GM18499 (cell line): ENCODE results near the gene STAT4.

Experiments used
- ATAC-seq: cut with Tn5 transposase; IDR thresholded peaks from one replicate; pipeline ENCODE4 v1.9.1; 2021; ENCODE audit warnings: moderate number of reproducible peaks; ENCODE audit not compliant: insufficient read depth, unreplicated experiment

The STAT4 gene

DNA sequence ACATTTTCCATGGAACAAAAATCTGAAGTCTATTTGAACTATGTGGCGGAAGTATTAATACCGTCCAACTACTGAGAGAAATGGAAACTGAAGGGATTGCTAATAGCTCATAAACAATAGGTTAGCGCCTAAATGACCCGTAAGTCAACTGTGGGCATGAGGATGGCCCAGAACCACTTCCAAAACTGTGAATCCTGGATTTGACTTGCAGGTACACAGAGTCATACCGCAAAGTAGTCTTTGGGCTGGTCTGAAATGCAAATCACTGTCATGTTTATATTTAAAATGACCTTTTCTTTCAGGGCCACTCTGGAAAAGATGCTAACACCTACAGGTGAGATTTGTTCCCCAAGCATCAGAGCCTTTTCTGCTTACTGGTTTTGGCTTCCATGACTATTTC, 50.6 kb downstream of the STAT4 start:
- no peak for ATAC-seq

DNA sequence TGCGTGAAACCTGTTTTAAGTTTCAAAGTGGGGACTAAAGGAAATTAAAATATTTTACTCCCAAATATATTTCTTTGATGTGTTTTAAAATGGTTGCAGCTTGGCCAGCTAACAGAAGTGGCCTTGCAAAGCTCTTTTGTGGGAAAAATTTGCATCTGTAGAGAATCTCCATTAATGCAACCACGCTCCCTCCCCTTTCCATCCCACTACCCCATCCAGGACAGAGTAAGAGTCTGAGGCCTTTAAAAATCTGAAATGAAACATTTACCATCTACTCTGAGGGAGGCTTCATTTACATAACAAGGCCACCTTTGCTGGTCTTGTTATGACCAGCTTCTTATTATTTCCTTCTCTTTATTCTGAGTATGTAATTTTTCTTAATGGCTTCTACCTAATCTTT, 63.5 kb downstream of the STAT4 start:
- no peak for ATAC-seq

- ATAC-seq = no peak
Measured at GRCh38 chr2:191086706-191087105, 64.1 kb downstream of the STAT4 start.

- no peak for ATAC-seq
Measured at GRCh38 chr2:191083540-191083939, 67.3 kb downstream of the STAT4 start.

DNA sequence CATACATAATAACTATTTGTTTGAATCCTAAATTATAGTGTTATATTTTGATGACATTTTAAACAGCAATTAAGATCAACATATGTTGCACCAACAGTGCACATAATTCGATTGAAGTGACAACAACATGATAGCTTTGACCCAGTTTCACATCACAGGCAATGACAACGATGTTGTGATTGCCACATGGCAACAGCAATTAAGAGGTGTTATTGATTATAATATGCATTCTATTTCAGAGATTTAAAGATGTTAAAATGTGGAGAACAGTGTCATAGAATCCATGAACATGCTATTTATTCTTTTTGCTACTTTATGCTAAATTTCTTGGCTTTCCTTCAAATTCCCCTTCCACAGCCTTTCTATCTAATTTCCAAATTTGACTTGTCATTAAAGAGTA, 68.5 kb downstream of the STAT4 start:
- ATAC-seq = no peak

DNA sequence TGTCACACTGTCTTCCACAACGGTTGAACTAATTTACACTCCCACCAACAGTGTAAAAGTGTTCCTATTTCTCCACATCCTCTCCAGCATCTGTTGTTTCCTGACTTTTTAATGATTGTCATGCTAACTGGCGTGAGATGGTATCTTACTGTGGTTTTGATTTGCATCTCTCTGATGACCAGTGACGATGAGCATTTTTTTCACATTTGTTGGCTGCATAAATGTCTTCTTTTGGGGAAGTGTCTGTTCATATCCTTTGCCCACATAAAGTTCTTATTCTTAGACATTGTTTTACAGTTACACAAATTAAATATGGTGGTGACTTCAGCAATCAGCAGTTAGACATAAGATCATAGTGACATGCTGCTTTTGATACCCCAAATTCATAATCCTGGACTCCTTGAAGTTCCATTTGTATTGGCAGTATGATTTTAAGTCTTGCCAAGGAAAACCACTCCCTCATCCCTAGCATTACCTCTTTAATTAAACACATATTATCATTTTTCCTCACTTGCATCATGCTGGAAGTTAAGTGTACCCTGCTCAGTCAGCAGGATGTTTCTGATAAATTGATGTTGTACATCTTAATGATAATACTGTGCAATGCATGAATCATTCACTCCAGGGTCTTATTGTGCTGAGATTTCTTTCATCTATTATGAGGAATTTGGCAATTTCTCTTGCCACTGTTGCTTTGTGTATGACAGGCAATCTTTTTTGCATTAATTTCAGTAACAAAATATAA, 69.2 kb downstream of the STAT4 start:
- ATAC-seq = no peak

GRCh38 chr2:191078165-191078867, 72.5 kb downstream of the STAT4 start:
- ATAC-seq = no peak

DNA sequence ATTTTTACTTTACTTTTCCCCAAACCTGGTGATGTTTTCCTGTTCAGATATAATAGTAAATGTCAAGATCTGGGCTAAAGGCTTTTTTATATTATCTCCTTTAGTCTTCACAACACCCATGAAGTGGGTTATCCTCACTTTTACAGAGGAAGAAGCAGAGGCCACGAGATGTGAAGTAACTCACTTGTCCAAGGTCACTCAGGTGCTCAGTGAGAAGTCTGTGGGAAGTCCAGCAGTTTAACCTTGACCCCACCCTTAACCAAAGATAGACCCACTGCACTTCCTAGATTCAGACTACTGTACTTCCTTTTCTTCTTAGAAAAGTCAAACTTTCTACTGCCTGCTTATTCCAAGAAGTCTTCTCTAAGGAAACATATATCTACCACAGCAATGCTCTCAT, 80.5 kb downstream of the STAT4 start:
- no peak for ATAC-seq

- no peak for ATAC-seq
Measured at GRCh38 chr2:191069606-191070005, 81.2 kb downstream of the STAT4 start.

DNA sequence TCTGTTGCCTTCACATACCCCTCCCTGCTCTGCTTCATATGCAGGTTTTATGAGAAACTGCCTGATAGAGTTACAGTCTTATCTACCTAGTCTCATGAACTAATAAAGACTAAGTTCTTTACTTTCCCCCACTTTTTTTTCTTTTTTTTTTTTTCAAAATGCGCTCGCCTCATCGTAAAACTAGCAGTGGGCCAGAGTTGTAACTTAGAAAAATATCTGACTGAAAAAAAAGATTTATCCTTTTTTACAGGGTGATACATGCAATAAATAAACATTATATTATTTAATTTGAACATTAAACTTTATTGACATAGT, 83.9 kb downstream of the STAT4 start:
- ATAC-seq = no peak

DNA sequence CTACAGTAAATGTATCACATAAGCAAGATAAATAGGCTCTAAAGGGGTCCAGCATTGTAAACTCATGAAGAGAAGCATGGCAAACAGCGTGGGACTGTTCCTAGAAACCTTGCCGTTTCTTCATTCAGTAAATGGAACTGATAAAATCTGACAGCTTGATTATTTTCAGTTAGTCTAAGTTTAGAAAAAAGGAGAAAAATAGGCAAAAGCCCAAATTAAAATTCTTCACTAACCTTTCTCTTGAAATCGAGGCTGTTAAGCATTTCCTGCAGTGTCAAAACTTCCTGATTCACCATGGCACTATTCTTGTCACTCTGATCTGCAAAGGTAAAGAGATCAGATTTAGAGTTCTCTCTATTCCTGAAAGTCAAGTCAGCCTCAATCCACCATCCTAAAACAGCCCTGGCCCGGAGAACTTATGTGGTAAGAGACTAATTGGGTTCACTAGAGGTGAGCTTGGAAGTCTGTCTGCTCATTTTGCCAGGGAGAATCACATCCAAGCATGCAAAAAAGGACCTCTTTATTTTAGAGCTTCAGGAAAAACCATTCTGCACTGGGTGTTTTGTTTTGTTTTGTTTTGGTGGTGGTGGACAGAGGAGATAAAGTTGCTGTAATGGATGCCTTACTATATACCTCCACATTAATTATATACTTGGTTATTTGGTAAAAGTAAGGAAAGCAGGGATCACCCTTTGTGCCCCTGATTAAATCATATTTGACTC, 84.4 kb downstream of the STAT4 start:
- no peak for ATAC-seq

DNA sequence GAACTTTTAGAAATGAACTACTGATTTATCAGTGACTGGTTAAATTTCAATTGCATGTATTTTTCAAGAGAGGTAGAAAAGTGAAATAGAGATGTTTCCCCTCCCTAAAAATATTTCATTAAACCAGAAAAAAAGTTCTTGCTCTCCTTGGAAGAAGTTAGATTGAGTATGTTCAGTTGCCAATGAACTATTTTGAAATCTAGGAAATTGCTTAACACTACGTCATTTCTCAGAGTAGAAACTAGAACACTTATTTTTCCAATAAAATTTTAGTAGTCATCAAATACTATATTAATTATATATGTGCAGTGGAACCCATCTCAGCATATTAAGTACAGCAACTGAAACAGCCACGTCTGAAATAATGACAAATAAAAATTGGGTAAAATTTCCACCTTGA, 85.0 kb downstream of the STAT4 start:
- ATAC-seq = no peak

GRCh38 chr2:191064590-191064989, 86.2 kb downstream of the STAT4 start:
- no peak for ATAC-seq

DNA sequence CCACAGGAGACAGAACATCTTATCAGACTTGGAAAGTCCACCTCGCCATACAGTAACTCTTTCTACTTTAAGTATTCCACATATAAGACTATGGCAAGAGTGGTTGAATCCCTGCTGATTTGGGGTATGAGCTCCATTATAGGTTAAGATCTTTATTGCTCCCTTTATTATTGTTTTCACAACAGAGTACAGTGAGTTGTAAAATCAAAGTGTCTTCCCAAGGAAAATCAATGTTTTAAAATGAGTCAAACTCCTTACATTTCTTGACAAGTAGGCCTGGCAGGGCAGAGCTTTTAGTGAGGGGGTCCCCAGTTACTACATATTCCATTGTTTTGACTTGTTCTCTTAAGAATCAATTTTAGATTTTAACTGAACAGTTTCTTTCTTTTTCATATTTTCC, 87.2 kb downstream of the STAT4 start:
- no peak for ATAC-seq

GRCh38 chr2:191061381-191061980, 89.3 kb downstream of the STAT4 start:
- no peak for ATAC-seq

- ATAC-seq = no peak
Measured at GRCh38 chr2:191059308-191059707, 91.5 kb downstream of the STAT4 start.

DNA sequence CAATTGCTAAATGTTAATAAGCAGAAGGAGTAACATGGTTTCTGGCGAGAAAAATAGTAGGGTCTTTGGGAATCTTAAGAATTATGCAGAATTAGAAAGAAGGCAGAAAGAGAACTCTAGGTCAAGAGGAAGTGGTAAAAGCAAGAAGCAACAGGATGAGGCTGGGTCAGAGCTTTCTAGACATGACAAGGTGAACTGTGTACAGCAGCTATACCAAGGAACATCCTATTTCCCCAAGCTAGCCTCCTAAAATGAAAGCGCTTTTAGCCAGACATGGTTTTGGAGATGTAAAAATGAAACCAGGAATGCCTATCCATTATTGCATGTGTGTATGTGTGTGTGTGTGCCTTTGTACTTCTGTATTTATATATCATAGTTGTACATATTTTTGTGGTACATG, 94.6 kb downstream of the STAT4 start:
- no peak for ATAC-seq

DNA sequence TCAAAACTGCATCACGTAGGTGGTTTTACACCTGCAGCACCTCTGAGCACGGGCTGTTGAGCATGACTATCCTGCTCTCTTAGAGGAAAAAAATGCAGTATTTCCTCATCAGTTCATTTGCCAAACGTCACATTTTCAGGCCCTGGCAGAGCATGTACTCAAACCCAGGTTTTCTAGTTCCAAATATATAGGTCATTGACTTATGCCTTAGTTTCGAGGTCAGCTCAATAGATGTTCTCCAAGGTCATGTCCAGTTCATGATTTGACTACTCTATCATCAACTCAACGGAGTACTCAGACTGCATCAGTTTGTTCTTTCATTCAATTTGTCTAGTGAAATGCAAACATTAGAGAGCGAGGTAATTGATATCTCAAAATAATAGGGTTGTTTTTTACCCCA, 97.5 kb downstream of the STAT4 start:
- ATAC-seq = no peak

DNA sequence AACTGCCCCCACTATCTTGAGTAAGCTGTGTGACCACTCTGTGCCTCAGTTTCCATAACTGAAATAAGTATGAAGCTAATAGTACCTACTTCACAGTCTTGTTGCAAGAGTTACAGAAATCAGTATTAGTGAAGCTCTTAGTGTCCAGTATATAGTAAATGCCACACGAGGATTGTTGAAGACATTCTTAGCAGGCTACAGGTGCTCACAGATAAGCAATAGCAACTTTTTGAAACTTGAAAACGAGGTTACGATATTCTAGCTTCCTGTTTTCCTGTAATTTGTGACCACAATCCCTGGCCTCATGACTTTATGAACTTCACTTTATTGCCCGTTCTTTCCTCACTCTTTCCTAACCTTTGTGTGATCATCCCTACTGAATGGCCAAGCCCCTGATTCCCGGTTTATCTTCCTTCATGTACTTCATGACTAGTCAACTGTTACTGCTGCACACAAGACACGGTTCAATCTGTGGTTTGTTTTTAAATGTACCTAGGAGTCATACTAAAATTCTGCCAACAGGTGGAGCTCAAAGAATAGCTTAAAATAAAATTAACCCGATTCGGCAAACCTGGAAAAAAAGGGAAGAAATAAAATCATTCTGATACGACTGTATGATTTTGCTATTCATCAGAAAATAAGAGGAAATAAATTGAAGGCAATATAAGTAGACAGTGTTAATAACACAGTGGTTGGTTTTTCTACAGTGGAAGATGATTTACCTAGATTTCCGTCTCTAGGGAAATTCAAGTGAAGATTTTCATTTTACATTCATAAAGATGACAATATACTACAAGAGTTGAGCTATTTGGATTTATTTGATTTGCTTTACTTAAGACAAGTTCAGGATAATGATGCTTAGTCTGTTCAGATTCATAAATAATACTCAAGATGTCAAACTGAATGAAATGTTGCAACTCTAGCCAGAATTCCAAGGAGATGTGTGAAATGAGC, 98.7 kb downstream of the STAT4 start:
- no peak for ATAC-seq

GRCh38 chr2:191051177-191051576, 99.6 kb downstream of the STAT4 start:
- no peak for ATAC-seq
